Stimulated activated CD4-positive, alpha-beta T cell treated with anti-CD3 and anti-CD28 coated beads, Interleukin-2, amount 100 ng/mL, for 4 hours (primary cell): ENCODE results near the gene C2orf92.

Experiments used
- DNase-seq: peaks from one replicate; pipeline ENCODE4 v3.0.0-alpha.2; 2020; ENCODE audit warnings: low read depth

Gene C2orf92

GRCh38 chr2:97714084-97714949 lies 44.8 kb downstream of the C2orf92 start:
- no peak for DNase-seq

- no peak for DNase-seq
Observed at GRCh38 chr2:97714950-97715652, 45.6 kb downstream of the C2orf92 start.

GRCh38 chr2:97715951-97716694 lies 46.6 kb downstream of the C2orf92 start:
- no peak for DNase-seq

- no peak for DNase-seq
Observed at GRCh38 chr2:97716695-97717612, 47.4 kb downstream of the C2orf92 start.

- no peak for DNase-seq
Observed at GRCh38 chr2:97717613-97717995, 48.1 kb downstream of the C2orf92 start.

GRCh38 chr2:97718051-97718882 lies 48.8 kb downstream of the C2orf92 start:
- DNase-seq, result peak; percentile 60

GRCh38 chr2:97718942-97719341 lies 49.4 kb downstream of the C2orf92 start:
- no peak for DNase-seq

GRCh38 chr2:97719362-97720155 lies 50.0 kb downstream of the C2orf92 start:
- no peak for DNase-seq

- DNase-seq, result no peak
Observed at GRCh38 chr2:97720746-97721145, 51.2 kb downstream of the C2orf92 start.

GRCh38 chr2:97722227-97722626 lies 52.7 kb downstream of the C2orf92 start:
- no peak for DNase-seq

GRCh38 chr2:97723156-97724072 lies 53.9 kb downstream of the C2orf92 start:
- no peak for DNase-seq

- no peak for DNase-seq
Observed at GRCh38 chr2:97724073-97724410, 54.5 kb downstream of the C2orf92 start.

GRCh38 chr2:97724501-97724900 lies 55.0 kb downstream of the C2orf92 start:
- no peak for DNase-seq

GRCh38 chr2:97724946-97725688 lies 55.6 kb downstream of the C2orf92 start:
- DNase-seq, result no peak

GRCh38 chr2:97726261-97727064 lies 57.0 kb downstream of the C2orf92 start:
- DNase-seq, result no peak

GRCh38 chr2:97727296-97727695 lies 57.8 kb downstream of the C2orf92 start:
- no peak for DNase-seq

- DNase-seq, result no peak
Observed at GRCh38 chr2:97728091-97728731, 58.7 kb downstream of the C2orf92 start.
